HEK293T (cell line): Measurements from ENCODE around the gene CDT1.

ENCODE experiments used
- BHLHE40 ChIP-seq: fragments of 450-650 bp; IDR thresholded peaks from 2 replicates; pipeline ENCODE4 v1.6.1; 2016; ENCODE audit warnings: mild to moderate bottlenecking, moderate library complexity, borderline replicate concordance
- CTBP1 ChIP-seq: fragments of 450-650 bp; IDR thresholded peaks from 2 replicates; pipeline ENCODE4 v1.6.1; 2016; ENCODE audit warnings: borderline replicate concordance
- FOXA1 ChIP-seq: fragments of 450-650 bp; IDR thresholded peaks from 2 replicates; pipeline ENCODE4 v1.6.1; 2016; ENCODE audit warnings: mild to moderate bottlenecking
- FOXM1 ChIP-seq: fragments of 450-650 bp; IDR thresholded peaks from 2 replicates; pipeline ENCODE4 v1.6.1; 2017; ENCODE audit warnings: mild to moderate bottlenecking, borderline replicate concordance
- L3MBTL2 ChIP-seq: fragments of 450-650 bp; conservative IDR thresholded peaks from 2 replicates; pipeline ENCODE4 v1.6.1; 2016; ENCODE audit warnings: mild to moderate bottlenecking
- LEF1 ChIP-seq: fragments of 450-650 bp; IDR thresholded peaks from 2 replicates; pipeline ENCODE4 v1.6.1; 2017; ENCODE audit warnings: mild to moderate bottlenecking, borderline replicate concordance
- NFRKB ChIP-seq: fragments of 450-650 bp; IDR thresholded peaks from 2 replicates; pipeline ENCODE4 v1.6.1; 2016; ENCODE audit warnings: mild to moderate bottlenecking, moderate library complexity
- SP1 ChIP-seq: fragments of 450-650 bp; IDR thresholded peaks from 2 replicates; pipeline ENCODE4 v1.6.1; 2017
- TARDBP ChIP-seq: fragments of 450-650 bp; IDR thresholded peaks from 2 replicates; pipeline ENCODE4 v1.6.1; 2016
- ZNF384 ChIP-seq: fragments of 450-650 bp; IDR thresholded peaks from 2 replicates; pipeline ENCODE4 v1.6.1; 2016
- TF ChIP-seq, protein P1 (sequence below): fragments of 450-650 bp; IDR thresholded peaks from 2 replicates; pipeline ENCODE4 v1.6.1; 2016

DNA sequence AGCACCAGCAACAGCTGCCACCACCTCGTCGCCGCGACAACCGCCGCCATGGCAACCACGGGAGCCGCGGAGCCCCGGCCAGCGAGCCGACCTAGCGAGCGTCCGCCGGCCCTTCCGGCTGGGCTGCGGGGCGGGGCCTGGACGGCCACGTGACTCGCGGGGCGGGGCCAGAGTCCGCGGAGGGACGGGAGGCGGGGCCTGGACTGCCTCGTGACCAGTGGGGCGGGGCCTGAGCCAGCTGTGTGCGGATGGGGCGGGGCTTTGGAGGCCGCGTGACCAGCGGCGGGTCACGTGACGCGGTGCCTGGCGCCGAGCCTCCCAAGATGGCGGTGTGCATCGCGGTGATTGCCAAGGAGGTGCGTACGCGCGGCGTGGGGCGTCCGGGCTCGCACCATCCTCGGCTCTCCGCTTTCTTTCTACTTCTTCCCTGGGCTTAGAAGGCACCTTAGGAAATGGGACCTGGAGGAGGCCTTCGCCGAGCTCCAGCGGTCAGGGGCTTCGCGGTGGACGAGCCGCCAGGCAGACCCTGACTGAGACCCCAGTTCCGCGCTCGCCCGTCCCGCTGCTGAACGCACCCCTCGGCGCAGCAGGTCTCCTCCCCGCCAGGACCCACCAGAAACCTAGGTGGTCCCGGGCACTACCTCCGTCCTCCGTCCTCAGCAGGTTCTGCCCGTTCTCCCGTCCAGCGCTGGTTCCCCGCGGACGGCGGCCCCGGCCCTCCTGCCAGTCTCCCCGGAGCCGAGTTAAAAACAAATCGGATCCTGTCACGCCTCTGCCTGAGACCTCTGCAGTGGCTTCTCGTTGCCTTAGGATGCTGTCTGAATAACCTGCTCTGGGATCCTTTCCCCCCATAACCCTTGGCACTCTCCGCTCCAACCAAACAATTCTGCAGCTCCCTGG lies 53.5 kb downstream of the CDT1 start, which contains the start of the genes GALNS and TRAPPC2L:
- TF ChIP-seq NFRKB: no peak
- no peak for TF ChIP-seq FOXA1
- TF ChIP-seq ZNF384: no peak
- no peak for TF ChIP-seq SP1
- TF ChIP-seq CTBP1: no peak
- no peak for TF ChIP-seq BHLHE40
- TF ChIP-seq FOXM1: no peak
- no peak for TF ChIP-seq TARDBP
- TF ChIP-seq, protein P1, sequence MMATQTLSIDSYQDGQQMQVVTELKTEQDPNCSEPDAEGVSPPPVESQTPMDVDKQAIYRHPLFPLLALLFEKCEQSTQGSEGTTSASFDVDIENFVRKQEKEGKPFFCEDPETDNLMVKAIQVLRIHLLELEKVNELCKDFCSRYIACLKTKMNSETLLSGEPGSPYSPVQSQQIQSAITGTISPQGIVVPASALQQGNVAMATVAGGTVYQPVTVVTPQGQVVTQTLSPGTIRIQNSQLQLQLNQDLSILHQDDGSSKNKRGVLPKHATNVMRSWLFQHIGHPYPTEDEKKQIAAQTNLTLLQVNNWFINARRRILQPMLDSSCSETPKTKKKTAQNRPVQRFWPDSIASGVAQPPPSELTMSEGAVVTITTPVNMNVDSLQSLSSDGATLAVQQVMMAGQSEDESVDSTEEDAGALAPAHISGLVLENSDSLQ: no peak
- no peak for TF ChIP-seq LEF1
- TF ChIP-seq L3MBTL2: 0 out of 2 replicates have a peak, but pooled peaks have one; percentile 27
